ENCODE results near the gene LIFR.

GRCh38 chr5:38471709-38472108 is 84.7 kb downstream of the LIFR start:
- TF ChIP-seq, protein P1, sequence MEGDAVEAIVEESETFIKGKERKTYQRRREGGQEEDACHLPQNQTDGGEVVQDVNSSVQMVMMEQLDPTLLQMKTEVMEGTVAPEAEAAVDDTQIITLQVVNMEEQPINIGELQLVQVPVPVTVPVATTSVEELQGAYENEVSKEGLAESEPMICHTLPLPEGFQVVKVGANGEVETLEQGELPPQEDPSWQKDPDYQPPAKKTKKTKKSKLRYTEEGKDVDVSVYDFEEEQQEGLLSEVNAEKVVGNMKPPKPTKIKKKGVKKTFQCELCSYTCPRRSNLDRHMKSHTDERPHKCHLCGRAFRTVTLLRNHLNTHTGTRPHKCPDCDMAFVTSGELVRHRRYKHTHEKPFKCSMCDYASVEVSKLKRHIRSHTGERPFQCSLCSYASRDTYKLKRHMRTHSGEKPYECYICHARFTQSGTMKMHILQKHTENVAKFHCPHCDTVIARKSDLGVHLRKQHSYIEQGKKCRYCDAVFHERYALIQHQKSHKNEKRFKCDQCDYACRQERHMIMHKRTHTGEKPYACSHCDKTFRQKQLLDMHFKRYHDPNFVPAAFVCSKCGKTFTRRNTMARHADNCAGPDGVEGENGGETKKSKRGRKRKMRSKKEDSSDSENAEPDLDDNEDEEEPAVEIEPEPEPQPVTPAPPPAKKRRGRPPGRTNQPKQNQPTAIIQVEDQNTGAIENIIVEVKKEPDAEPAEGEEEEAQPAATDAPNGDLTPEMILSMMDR (conservative IDR thresholded peaks at IDR 0.05; ENCODE audit: low read depth, low read length) = no peak
- TF ChIP-seq FOS (IDR thresholded peaks at IDR 0.05; ENCODE audit: low read depth, low read length) (no peak), POLR2A (IDR thresholded peaks at IDR 0.05; ENCODE audit: low read depth, low read length) (no peak), SMC3 (IDR thresholded peaks at IDR 0.05; ENCODE audit: low read depth, low read length) (no peak), RFX5 (IDR thresholded peaks at IDR 0.05; ENCODE audit: low read depth, low read length) (no peak), MAZ (IDR thresholded peaks at IDR 0.05; ENCODE audit: borderline replicate concordance, low read depth, low read length) (no peak), BHLHE40 (IDR thresholded peaks at IDR 0.05; ENCODE audit: low read depth, low read length) (no peak), MAFK (IDR thresholded peaks at IDR 0.05; ENCODE audit: low read depth, low read length) (no peak), CEBPB (IDR thresholded peaks at IDR 0.05; ENCODE audit: low read depth, low read length) (no peak), NFE2L2 (IDR thresholded peaks at IDR 0.05; ENCODE audit: low read depth, low read length) (no peak)
- TF ChIP-seq, protein P2, sequence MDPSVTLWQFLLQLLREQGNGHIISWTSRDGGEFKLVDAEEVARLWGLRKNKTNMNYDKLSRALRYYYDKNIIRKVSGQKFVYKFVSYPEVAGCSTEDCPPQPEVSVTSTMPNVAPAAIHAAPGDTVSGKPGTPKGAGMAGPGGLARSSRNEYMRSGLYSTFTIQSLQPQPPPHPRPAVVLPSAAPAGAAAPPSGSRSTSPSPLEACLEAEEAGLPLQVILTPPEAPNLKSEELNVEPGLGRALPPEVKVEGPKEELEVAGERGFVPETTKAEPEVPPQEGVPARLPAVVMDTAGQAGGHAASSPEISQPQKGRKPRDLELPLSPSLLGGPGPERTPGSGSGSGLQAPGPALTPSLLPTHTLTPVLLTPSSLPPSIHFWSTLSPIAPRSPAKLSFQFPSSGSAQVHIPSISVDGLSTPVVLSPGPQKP (IDR thresholded peaks at IDR 0.05; ENCODE audit: borderline replicate concordance, low read depth, low read length) = no peak
